Transverse colon (tissue), 4 donors: ENCODE results near the gene C2orf81. TPM values are rescaled to one million over a fixed set of nuclear protein-coding genes. Genes with fewer than 3 reads are reported as not detected.

Source experiments
- DNase-seq: peaks from one replicate; pipeline ENCODE4 v3.0.0-alpha.2; 2019
- H3K27ac ChIP-seq, 4 donors: fragments of 200-600 bp; sonication (generic); 2 replicates each; pipeline ENCODE4 v1.5.1; 2016 to 2018; ENCODE audit warnings: inconsistent platforms in 4 of 4
- H3K27me3 ChIP-seq: fragments of 200-600 bp; sonication (generic); 2 replicates; pipeline ENCODE4 v1.5.1; 2017; ENCODE audit warnings: inconsistent platforms
- H3K36me3 ChIP-seq, 4 donors: fragments of 200-600 bp; sonication (generic); 2 replicates each; pipeline ENCODE4 v1.5.1; 2017 to 2019; ENCODE audit warnings: inconsistent platforms in 4 of 4
- H3K4me1 ChIP-seq, 4 donors: fragments of 200-600 bp; sonication (generic); 2 replicates each; pipeline ENCODE4 v1.5.1; 2017 to 2020; ENCODE audit warnings: inconsistent platforms in 4 of 4
- H3K4me3 ChIP-seq, 4 donors: fragments of 200-600 bp; sonication (generic); 1 replicate in 1 of 4; 2 replicates in 3 of 4; pipeline versions ENCODE4 v1.5.1 to v1.6.1; 2017 to 2019; ENCODE audit warnings: inconsistent platforms in 4 of 4
- H3K9me3 ChIP-seq, 2 donors: fragments of 200-600 bp; sonication (generic); 2 replicates each; pipeline ENCODE4 v1.5.1; 2017 to 2019; ENCODE audit warnings: inconsistent platforms in 2 of 2
- EP300 ChIP-seq: sonication (generic); formaldehyde crosslinking; IDR thresholded peaks from one replicate; pipeline ENCODE4 v1.6.1; 2017; ENCODE audit warnings: antibody characterized with exemption, low read depth
- POLR2A ChIP-seq: fragments of 450-650 bp; IDR thresholded peaks from one replicate; pipeline ENCODE4 v1.6.1; 2016; ENCODE audit warnings: antibody characterized with exemption, mild to moderate bottlenecking, moderate library complexity
- POLR2AphosphoS5 ChIP-seq, 3 donors: sonication (generic); formaldehyde crosslinking; IDR thresholded peaks; one replicate each; pipeline ENCODE4 v1.6.1; 2016; ENCODE audit warnings: antibody characterized with exemption in 3 of 3
- WGBS, 2 donors: methylation state at CpG; one replicate each; pipeline ENCODE4 v1.1.5; 2018; ENCODE audit warnings: low coverage in 1 of 2; 5-methylcytosine and 5-hydroxymethylcytosine counted together
- in situ Hi-C, 4 donors: fragments of 200-750 bp; cut with MboI; loops; one replicate each; pipeline versions ENCODE4 v1.15.0 to v1.15.1; 2017; ENCODE audit warnings: low sequenced_read_pairs in 3 of 4, low pct_ligation_motif_present in 1 of 4, low pct_unique_long_range_greater_than_20kb in 1 of 4
- intact Hi-C: fragments of 100-400 bp; cut with DNase I; formaldehyde crosslinking; loops from one replicate; pipeline ENCODE4 v1.15.1; 2023; ENCODE audit warnings: low total_unique reads
- total RNA-seq, 4 donors: library from RNA; depleted of rRNA; stranded (reverse); fragments of >200 nt; gene quantifications; one replicate each; pipeline ENCODE4 v1.1.0, GENCODE V29; 2016
- TF ChIP-seq, protein P1 (sequence below), 5 experiments: fragments of 200-600 bp in 3 of 5; fragments of 450-650 bp in 2 of 5; sonication (generic) in 3 of 5; IDR thresholded peaks; 1 replicate in 2 of 5; 2 replicates in 3 of 5; pipeline ENCODE4 v1.5.1; 2016 to 2017; ENCODE audit warnings: antibody characterized with exemption in 5 of 5, inconsistent platforms in 3 of 5, mild to moderate bottlenecking in 2 of 5, moderate library complexity in 1 of 5

The C2orf81 gene
- total RNA-seq, 4 donors from 2014 or later: 0.82 to 1.3 TPM; not detected in 2

DNA sequence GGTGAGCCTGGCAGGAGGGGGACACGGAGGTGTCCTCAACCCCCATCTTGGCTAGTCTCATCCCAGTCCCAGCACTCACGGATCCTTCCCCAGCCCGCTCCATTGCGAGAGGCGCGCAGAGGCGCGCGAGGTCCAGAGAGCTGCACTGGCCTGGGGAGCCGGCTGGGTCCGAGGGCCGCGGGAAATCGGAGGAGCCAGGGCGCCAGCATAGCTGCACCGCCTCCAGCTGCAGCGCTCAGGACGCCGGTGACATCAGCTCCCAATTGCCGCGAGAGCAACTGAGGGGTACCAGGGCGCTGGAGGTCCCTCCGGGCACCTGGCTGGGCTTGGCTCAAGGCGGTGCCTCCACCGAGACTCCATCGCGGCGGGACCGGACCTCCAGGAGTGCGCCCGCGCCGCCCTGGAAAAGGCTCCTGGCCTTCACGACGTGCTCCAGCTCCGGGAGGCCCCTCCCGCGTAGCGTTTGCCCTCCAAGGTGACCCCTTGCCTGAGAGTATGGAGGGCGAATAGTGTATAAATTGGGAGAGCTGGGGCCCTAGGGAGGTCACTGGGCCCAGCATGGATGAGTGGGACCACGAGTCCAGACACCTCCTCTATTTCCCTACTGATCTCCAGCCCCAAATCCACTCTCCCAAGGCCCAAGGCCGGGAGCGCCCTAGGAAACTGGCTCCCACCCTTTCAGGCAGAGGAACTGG lies 14.8 kb upstream of the C2orf81 start:
- no peaks in the 10 kb centered on the region for H3K36me3 ChIP-seq
- no peak overlapping the region for H3K4me3 ChIP-seq
- in situ Hi-C loops (no loop called here), intact Hi-C loops (no loop called here)
- H3K27ac ChIP-seq: no peak overlapping the region
- H3K27me3 ChIP-seq: no peaks in the 10 kb centered on the region
- peaks cover 11 to 31% (median 14%) of the 10 kb centered on the region in 4 donors for H3K4me1 ChIP-seq
- 87 to 100% methylated on average over 2 to 39 of the region's 43 CpGs for WGBS, 2 donors
- TF ChIP-seq POLR2AphosphoS5 (IDR thresholded peaks at IDR 0.05) (no peak), POLR2A (no peak)
- no peak for DNase-seq
- H3K9me3 ChIP-seq: no peaks in the 10 kb centered on the region

DNA sequence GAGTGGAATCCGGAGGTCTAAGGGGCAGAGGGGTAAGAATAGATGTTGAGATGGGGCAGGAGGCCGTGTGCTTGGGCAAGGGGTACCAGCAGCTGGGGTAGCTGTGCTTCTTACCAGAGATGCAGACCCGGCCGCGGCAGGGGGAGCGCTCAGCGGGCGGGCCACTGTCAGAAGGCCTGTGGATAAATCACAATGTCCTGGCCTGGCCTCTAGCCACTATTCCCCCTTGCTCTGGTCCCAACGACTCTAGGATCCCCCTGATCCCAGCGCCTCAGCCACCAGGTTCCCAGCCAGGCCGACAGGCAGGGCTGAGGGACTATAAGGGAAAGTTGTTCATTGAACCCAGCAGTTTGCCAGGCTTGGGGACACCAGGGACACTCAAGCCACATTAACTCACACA lies 9.1 kb upstream of the C2orf81 start:
- no peaks in the 10 kb centered on the region for H3K27me3 ChIP-seq
- intact Hi-C loops: no loop called here
- H3K4me1 ChIP-seq: peaks cover 0 to 18% (median 7%) of the 10 kb centered on the region in 4 donors
- no peak for DNase-seq
- no peak overlapping the region for H3K4me3 ChIP-seq
- 83% methylated on average over 11 of the region's 11 CpGs; no CpG with 5 or more reads in 1 of the 2 donors for WGBS, 2 donors
- TF ChIP-seq, protein P1, sequence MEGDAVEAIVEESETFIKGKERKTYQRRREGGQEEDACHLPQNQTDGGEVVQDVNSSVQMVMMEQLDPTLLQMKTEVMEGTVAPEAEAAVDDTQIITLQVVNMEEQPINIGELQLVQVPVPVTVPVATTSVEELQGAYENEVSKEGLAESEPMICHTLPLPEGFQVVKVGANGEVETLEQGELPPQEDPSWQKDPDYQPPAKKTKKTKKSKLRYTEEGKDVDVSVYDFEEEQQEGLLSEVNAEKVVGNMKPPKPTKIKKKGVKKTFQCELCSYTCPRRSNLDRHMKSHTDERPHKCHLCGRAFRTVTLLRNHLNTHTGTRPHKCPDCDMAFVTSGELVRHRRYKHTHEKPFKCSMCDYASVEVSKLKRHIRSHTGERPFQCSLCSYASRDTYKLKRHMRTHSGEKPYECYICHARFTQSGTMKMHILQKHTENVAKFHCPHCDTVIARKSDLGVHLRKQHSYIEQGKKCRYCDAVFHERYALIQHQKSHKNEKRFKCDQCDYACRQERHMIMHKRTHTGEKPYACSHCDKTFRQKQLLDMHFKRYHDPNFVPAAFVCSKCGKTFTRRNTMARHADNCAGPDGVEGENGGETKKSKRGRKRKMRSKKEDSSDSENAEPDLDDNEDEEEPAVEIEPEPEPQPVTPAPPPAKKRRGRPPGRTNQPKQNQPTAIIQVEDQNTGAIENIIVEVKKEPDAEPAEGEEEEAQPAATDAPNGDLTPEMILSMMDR (IDR thresholded peaks at IDR 0.05): no peak
- TF ChIP-seq POLR2A (no peak), EP300 (no peak), POLR2AphosphoS5 (IDR thresholded peaks at IDR 0.05) (no peak)
- no peaks in the 10 kb centered on the region for H3K9me3 ChIP-seq
- peak overlapping the region; percentile 21 to 52 (median 46) for H3K27ac ChIP-seq
- H3K36me3 ChIP-seq: peaks cover 0 to 9% (median 0%) of the 10 kb centered on the region in 4 donors
- in situ Hi-C loops: no loop called here

DNA sequence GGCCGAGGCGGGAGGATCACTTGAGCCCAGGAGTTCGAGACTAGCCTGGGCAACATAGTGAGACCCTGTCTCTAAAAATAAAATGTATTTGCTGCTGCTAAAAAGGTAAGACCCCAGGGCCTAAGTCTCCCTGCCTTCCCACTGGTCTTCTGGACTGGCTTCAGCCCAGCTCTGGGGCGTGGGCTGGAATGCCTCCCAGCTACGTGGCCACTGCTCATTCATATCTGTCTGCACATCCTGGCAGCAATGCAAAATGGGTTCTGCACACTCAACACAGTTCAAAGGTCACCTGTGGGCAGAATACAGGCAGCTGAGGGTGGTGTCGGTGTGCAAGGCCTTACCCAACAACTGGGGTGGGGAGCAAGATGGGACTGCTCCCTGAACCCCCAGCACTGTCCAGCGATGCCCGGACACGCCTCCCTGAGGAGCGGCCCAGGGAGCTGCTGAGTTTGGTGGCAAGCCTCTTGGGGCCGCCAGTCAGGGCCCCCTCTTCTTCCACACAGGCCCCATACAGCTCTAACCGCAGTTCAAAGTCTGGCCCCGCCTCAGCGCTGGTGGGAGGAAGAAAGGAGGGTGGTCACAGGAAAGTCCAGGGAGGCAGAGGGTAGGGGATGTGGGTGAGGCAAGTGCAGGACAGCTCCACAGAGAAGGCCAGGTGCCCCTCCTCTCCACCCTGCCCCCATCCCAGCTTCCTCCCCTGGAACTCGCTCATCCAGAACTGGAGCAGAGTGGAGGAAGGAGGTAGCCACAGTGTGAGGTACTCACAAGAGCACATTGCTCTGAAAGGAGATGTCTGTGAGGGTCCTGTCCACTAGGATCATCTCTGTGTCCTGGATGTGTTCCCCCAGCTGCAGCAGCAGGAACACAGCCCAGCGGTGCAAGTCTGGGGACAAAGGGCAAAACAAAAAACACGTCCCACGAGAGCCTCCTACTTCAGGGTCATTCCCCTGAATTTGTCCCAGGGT lies 8.3 kb upstream of the C2orf81 start:
- peaks cover 0 to 18% (median 7%) of the 10 kb centered on the region in 4 donors for H3K4me1 ChIP-seq
- peaks cover 0 to 9% (median 0%) of the 10 kb centered on the region in 4 donors for H3K36me3 ChIP-seq
- no peak overlapping the region for H3K4me3 ChIP-seq
- WGBS, 2 donors: 60 to 77% methylated on average over 1 to 18 of the region's 18 CpGs
- H3K9me3 ChIP-seq: no peaks in the 10 kb centered on the region
- in situ Hi-C loops: no loop called here
- intact Hi-C loops: no loop called here
- peak; percentile 65 for DNase-seq
- TF ChIP-seq POLR2A (no peak), EP300 (no peak), POLR2AphosphoS5 (IDR thresholded peaks at IDR 0.05) (no peak)
- TF ChIP-seq, protein P1 (IDR thresholded peaks at IDR 0.05): no peak
- no peaks in the 10 kb centered on the region for H3K27me3 ChIP-seq
- peak overlapping the region; percentile 21 to 52 (median 46) for H3K27ac ChIP-seq

DNA sequence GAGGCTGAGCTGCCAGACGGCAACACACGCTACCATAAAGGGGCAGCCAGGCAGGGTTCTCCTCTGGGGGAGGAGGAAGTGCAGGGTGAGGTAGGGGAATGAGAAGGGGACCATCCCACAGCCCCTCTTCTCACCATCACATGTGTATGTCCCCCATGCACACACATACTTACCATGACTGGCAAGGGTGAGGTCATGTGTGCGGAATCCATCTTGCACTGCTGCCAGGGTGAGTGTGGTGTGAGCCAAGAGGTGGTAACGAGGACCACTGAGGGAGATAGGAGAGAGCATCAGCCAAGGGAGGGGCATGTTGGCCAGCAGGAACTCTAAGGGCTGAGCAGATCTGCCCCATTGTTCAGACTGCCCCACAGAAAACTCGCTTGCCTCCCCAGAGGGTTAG lies 7.3 kb upstream of the C2orf81 start:
- WGBS, 2 donors: 85% methylated on average over 5 of the region's 5 CpGs; no CpG with 5 or more reads in 1 of the 2 donors
- Histone ChIP-seq H3K27me3 (no peaks in the 10 kb centered on the region), H3K4me3 (no peak overlapping the region), H3K27ac (no peak overlapping the region), H3K36me3 (peaks cover 0 to 9% (median 0%) of the 10 kb centered on the region in 4 donors), H3K4me1 (peaks cover 0 to 18% (median 7%) of the 10 kb centered on the region in 4 donors), H3K9me3 (no peaks in the 10 kb centered on the region)
- in situ Hi-C loops (no loop called here), intact Hi-C loops (no loop called here)
- TF ChIP-seq POLR2AphosphoS5 (IDR thresholded peaks at IDR 0.05) (no peak), POLR2A (no peak), EP300 (no peak)
- TF ChIP-seq, protein P1 (IDR thresholded peaks at IDR 0.05): no peak
- no peak for DNase-seq
